ENCODE measurements around the gene EPHA4. TPM values are rescaled to one million over a fixed set of nuclear protein-coding genes. Genes with fewer than 3 reads are reported as not detected.

Gene EPHA4
- polyA plus RNA-seq, 2 of the 4 experiments (the other 2 are of a cell fraction), result 0.54 to 1.1 TPM

GRCh38 chr2:221553333-221553732 is 18.8 kb downstream of the EPHA4 start (continued):
- TF ChIP-seq ZNF302 (CRISPR knock-in tag; IDR thresholded peaks at IDR 0.05), result no peak
- TF ChIP-seq PHF8 (IDR thresholded peaks at IDR 0.05; ENCODE audit: borderline replicate concordance, low read depth), result no peak
- no peak for TF ChIP-seq E2F6 (IDR thresholded peaks at IDR 0.05; ENCODE audit: borderline replicate concordance, low read depth)
- no peak for TF ChIP-seq RARB (CRISPR knock-in tag; IDR thresholded peaks at IDR 0.05)
- TF ChIP-seq CHD4 (IDR thresholded peaks at IDR 0.05; ENCODE audit: borderline replicate concordance), result no peak

DNA sequence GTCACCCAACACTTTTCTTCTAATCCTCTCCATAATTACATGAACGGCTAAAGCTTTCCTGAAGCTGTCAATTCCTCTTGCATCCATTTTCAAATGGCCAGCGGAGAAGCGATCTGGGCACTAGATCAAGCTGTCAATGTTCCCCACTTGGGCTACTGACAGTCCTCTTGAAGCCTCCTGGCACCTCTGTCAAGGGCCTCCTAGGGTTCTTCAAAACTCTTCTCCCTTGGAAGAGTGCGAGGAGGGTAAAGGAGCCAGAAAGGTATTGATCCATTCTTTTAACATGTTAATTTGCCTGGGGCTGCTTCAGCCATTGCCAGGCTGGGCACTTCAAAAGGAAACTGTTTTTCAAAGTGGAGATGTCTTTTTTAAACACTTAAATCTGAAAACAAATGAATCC is 19.8 kb downstream of the EPHA4 start:
- Histone ChIP-seq H3K4me2 (no peak overlapping the region), H3K4me3 (no peak overlapping the region), H3K27ac (no peak overlapping the region), H3K9me3 (no peaks in the 10 kb centered on the region), H3K4me1 (no peaks in the 10 kb centered on the region)
- ATAC-seq (no peak), FAIRE-seq (no peak), DNase-seq (ENCODE audit: low read depth in 1 of 2, low spot score in 1 of 2) (no peak)
- ChIA-PET CTCF (no interaction called here), POLR2A (no interaction called here)
- TF ChIP-seq FOSL2 (IDR thresholded peaks at IDR 0.05) (no peak), FOSL2 (CRISPR knock-in tag; IDR thresholded peaks at IDR 0.05) (no peak), CHD4 (IDR thresholded peaks at IDR 0.05; ENCODE audit: borderline replicate concordance) (no peak), BHLHE40 (IDR thresholded peaks at IDR 0.05; ENCODE audit: low read depth, low read length) (no peak), NR3C1 (IDR thresholded peaks at IDR 0.05) (no peak), CBX8 (IDR thresholded peaks at IDR 0.05) (no peak), EHMT2 (IDR thresholded peaks at IDR 0.05; ENCODE audit: low read depth) (no peak), NPAS2 (CRISPR knock-in tag; IDR thresholded peaks at IDR 0.05; ENCODE audit: borderline replicate concordance) (no peak), HEYL (CRISPR knock-in tag; IDR thresholded peaks at IDR 0.05) (no peak), REST (IDR thresholded peaks at IDR 0.05) (no peak), CEBPB (IDR thresholded peaks at IDR 0.05) (no peak), FOSB (CRISPR knock-in tag; IDR thresholded peaks at IDR 0.05) (no peak)
- TF ChIP-seq, protein P1, sequence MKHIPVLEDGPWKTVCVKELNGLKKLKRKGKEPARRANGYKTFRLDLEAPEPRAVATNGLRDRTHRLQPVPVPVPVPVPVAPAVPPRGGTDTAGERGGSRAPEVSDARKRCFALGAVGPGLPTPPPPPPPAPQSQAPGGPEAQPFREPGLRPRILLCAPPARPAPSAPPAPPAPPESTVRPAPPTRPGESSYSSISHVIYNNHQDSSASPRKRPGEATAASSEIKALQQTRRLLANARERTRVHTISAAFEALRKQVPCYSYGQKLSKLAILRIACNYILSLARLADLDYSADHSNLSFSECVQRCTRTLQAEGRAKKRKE (CRISPR knock-in tag; IDR thresholded peaks at IDR 0.05; ENCODE audit: low read depth), result no peak
- TF ChIP-seq, protein P2, sequence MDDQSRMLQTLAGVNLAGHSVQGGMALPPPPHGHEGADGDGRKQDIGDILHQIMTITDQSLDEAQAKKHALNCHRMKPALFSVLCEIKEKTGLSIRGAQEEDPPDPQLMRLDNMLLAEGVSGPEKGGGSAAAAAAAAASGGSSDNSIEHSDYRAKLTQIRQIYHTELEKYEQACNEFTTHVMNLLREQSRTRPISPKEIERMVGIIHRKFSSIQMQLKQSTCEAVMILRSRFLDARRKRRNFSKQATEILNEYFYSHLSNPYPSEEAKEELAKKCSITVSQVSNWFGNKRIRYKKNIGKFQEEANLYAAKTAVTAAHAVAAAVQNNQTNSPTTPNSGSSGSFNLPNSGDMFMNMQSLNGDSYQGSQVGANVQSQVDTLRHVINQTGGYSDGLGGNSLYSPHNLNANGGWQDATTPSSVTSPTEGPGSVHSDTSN (IDR thresholded peaks at IDR 0.05), result no peak
- TF ChIP-seq, protein P3, sequence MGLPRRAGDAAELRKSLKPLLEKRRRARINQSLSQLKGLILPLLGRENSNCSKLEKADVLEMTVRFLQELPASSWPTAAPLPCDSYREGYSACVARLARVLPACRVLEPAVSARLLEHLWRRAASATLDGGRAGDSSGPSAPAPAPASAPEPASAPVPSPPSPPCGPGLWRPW (IDR thresholded peaks at IDR 0.05), result no peak
- WGBS (ENCODE audit: missing lambda C conversion rate), result 52% methylated on average over 4 of the region's 4 CpGs

DNA sequence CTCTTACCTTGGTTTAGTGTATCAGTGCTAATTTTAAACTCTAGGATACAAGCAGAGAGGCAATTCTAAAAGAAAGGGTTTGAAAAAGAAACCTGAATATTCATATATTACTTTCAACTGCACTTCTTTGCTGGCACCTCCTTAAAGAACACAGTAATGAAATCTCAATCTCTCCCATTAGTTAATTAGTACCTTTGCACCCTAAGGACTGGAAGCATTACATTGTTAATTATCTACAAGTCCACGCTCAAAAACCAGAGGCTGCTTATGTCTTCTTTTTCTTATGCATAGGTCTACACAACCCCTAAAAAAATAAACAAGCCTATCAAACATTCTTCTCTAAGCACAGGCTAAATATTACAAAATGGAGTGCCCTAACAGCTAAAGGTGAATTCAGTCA is 20.2 kb downstream of the EPHA4 start:
- Histone ChIP-seq H3K4me3 (no peak overlapping the region), H3K9me3 (no peaks in the 10 kb centered on the region), H3K4me1 (no peaks in the 10 kb centered on the region), H3K27ac (no peak overlapping the region), H3K4me2 (no peak overlapping the region)
- TF ChIP-seq, protein P1 (CRISPR knock-in tag; IDR thresholded peaks at IDR 0.05; ENCODE audit: low read depth), result no peak
- TF ChIP-seq ZNF302 (CRISPR knock-in tag; IDR thresholded peaks at IDR 0.05), result no peak
- no peak for TF ChIP-seq FOXS1 (CRISPR knock-in tag; IDR thresholded peaks at IDR 0.05)
- no peak for TF ChIP-seq REST (IDR thresholded peaks at IDR 0.05)
- no peak for TF ChIP-seq CBX8 (IDR thresholded peaks at IDR 0.05)
- no peak for TF ChIP-seq SREBF2 (IDR thresholded peaks at IDR 0.05)
- TF ChIP-seq ZC3H11A (IDR thresholded peaks at IDR 0.05), result no peak
- TF ChIP-seq CHD4 (IDR thresholded peaks at IDR 0.05; ENCODE audit: borderline replicate concordance), result no peak
- no peak for TF ChIP-seq HDAC2 (IDR thresholded peaks at IDR 0.05)
- DNase-seq (ENCODE audit: low read depth in 1 of 2, low spot score in 1 of 2) (no peak), FAIRE-seq (no peak), ATAC-seq (no peak)
- POLR2A ChIA-PET, result no interaction called here
- 6% methylated on average over 1 of the region's 1 CpG for WGBS (ENCODE audit: missing lambda C conversion rate)
- CTCF ChIA-PET, result no interaction called here
